H54 (cell line): ENCODE data around the gene NEDD8.
"Not testable (repeated sequence)": the region's sequence is repeated elsewhere in the genome, so short reads cannot be mapped to it uniquely, and the experiment has no call there.

Experiments used
- DNase-seq: peaks from one replicate; pipeline ENCODE4 v3.0.0; 2011; ENCODE audit warnings: low spot score, mixed read lengths; ENCODE audit not compliant: insufficient read length
- FAIRE-seq: peaks from 3 replicates; lab custom pipeline; 2011; peaks lifted over from hg19 to GRCh38; lab: Jason Lieb, UNC
- POLR2A ChIP-seq: IDR thresholded peaks from 2 replicates; pipeline ENCODE4 v1.6.1; 2011; ENCODE audit warnings: low read depth, mild to moderate bottlenecking, low read length

The NEDD8 gene

DNA sequence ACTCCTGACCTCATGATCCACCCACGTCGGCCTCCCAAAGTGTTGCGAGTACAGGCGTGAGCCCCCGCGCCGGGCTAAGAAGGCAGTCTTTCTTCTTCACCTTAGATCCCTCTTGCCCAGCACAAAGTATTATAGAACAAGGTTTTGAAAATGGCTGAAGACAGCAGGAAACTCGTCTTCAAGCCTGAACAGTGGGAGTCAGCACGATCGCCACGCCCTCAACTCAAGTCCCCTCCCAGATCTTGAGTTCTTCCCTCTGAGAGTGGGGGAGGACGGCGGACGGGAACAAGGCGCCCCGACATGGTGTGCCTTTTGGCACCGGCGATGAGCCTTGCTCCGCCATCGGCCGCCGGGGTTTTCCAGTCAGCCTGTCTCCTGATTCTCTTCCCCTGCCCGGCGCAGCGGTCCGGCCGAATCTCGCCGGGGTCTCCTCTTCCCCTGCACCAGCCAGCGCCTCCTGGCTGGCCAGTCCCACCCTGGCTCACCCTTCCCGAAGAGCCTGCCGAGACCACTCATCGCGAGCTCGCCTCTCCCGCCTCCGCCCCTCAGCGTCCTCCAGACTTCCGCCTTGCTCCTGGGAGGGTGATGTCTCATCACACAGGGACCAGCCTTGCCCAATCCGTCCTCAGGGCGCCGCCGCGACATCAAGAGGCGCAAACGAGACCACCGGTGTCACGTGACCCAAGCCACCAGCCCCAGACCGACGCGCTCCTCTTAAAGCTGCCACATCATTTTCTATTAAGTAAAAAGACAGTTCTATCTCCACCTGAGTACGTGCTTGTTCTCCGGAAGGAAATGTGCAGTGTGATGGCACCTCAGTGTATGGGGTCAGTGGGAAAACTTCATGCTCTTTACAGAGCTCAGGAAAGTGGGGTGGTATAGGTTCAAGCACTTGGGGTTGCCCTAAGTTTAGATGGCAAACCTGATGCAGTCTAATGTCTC, 19.0 kb downstream of the NEDD8 start, which contains the start of gene CHMP4A:
CHMP4A (minus strand) TSS at position 565 of the 942 bp plus-strand sequence; CDS start at position 516, 49 bp downstream.
- peak; percentile 73 for DNase-seq
- FAIRE-seq: no peak
- TF ChIP-seq POLR2A: peak; percentile 69

DNA sequence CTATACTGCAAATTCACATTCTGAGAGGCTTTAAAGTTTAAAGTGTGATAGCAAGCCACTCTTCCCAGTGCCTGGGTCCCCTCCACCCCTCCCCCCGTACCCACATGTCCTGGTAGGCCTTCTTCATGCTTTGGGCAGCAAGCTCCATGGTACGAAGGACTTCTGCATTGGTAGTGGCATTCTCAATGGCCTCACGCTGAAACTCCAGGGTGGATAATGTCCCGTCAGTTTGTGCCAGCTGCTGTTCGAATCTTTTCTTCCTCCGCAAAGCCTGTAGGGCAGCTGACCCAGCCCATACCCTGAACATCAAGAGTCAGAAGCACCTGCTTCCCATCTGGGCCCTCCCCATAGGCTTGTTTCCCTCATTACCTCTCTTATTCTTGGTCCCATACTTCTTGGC, 20.9 kb downstream of the NEDD8 start:
- DNase-seq (no peak), FAIRE-seq (no peak)
- TF ChIP-seq POLR2A: no peak

DNA sequence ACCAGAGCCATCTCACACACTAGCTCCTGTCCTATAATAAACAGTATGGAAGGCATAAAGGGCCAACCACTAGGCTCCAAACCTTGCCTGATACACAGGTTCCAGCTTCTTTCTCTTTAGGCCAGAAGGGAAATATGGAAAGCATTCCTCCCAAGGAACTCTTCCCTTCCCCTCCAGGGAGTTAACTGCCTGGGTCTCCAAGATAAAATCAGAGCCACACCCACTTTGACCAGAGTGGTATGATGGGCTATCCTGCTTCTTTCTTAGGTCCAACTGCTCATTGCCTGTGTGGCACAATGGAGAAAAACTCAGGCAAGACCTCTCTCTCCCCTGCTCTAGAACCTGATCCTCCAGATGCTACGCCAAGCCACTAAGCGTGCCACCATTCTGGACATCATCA, 24.5 kb downstream of the NEDD8 start:
- FAIRE-seq: no peak

DNA sequence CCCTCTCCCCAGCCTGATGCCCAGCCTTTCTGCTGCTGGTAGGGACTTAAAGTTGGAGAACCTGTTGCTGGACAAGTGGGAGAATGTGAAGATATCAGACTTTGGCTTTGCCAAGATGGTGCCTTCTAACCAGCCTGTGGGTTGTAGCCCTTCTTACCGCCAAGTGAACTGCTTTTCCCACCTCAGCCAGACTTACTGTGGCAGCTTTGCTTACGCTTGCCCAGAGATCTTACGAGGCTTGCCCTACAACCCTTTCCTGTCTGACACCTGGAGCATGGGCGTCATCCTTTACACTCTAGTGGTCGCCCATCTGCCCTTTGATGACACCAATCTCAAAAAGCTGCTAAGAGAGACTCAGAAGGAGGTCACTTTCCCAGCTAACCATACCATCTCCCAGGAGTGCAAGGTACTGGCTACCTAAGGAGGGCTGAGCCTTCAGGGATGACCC, 25.0 kb downstream of the NEDD8 start:
- no peak for TF ChIP-seq POLR2A
- DNase-seq (no peak), FAIRE-seq (no peak)

More for the DNA sequence above, 24.5 kb downstream of the NEDD8 start:
- DNase-seq: no peak
- no peak for TF ChIP-seq POLR2A

DNA sequence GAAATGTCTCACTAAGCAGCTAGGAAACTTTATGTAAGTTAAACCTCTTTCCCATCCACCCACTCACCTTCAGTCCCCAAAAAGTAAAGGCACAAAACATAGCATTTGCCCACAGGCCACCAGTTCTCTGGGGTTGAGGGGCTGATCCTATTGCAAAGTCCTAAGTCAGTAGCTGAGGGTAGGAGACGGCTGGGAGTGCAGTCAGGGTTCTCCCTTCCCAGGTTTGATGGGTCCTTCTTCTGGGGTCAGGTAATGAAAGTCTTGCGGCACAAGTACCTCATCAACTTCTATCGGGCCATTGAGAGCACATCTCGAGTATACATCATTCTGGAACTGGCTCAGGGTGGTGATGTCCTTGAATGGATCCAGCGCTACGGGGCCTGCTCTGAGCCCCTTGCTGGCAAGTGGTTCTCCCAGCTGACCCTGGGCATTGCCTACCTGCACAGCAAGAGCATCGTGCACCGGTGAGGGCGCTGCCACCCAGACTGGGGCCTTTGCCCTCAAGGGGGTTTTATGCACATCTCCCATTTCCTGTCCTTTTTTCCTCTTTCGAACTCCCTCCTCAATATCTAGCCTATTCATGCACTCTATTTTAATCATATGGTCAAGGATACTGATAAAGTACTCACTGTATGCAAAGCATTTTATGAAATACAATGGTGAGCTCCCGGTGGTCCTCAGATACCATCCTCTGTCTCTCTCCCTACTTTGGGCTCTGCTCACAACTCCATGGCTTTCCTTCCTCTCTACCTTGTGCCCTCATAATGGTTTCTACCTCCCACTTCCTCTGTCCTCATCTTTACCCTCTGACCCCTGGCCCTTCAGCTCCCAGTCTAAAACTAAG, 25.7 kb downstream of the NEDD8 start:
- DNase-seq: no peak
- no peak for TF ChIP-seq POLR2A
- no peak for FAIRE-seq

DNA sequence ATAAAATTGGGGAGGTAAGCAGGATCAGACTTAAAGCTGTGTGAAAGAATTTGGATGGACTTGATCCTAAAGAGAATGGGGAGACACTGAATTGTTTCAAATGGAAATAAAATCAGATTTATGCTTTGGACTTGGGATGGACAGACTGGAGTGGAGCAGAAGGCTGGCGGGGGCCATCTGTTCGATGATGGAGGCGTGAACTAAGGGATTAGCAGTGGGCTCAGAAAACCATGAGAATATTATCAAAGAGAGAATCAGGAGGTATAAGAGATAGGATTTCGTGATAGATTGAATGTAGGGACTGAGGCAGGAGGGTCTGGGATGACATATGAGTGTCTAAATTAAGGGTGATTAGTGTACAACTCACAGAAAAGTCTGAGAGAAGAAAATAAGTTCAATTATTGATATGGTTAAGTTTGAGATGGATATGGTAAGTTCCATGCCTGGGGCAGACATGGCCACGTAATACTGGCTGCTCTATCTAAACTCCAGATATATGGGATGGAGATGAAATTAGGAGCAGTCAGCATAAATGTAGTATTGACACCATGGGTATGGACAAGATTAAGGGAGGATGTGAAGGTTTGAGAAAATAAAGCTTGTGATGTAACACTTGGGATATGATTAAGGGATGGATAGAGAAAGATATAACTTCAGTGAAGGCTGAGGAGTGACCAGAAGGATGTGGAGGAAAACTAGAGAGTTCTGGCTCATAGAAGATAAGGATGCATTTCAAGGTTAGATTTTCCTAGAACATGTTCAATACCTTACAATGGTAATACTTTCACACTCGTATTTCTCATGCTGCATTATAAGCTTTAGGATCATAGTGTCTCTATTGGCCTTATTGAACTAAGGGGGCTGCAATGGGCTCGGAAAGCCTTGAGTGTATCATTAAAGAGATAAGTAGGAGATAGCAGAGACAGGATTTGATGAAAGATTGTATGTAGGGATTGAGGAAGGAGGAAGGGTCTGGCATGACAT, 27.7 kb downstream of the NEDD8 start:
- TF ChIP-seq POLR2A: no peak
- FAIRE-seq: no peak

DNA sequence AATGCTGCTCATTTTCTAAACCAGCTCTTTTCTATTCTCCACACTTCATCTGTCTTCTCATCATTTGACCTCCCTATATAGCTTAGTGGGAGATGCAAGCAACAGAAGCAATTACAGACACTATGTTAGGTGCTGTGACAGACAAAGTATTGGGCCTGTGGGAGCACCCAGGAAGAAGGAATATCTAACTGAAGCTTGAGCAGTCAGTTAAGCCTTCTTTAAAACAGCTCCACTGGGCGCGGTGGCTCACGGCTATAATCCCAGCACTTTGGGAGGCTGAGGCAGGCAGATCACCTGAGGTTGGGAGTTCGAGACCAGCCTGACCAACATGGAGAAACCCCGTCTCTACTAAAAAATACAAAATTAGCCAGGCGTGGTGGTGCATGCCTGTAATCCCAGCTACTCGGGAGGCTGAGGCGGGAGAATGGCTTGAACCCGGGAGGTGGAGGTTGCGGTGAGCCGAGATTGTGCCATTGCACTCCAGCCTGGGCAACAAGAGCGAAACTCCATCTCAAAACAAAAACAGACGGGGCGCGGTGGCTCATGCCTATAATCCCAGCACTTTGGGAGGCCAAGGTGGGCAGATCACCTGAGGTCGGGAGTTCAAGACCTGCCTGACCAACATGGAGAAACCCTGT, 28.8 kb downstream of the NEDD8 start:
- DNase-seq, FAIRE-seq: not testable (repeated sequence)

More for the DNA sequence above, 27.7 kb downstream of the NEDD8 start:
- DNase-seq: no peak

DNA sequence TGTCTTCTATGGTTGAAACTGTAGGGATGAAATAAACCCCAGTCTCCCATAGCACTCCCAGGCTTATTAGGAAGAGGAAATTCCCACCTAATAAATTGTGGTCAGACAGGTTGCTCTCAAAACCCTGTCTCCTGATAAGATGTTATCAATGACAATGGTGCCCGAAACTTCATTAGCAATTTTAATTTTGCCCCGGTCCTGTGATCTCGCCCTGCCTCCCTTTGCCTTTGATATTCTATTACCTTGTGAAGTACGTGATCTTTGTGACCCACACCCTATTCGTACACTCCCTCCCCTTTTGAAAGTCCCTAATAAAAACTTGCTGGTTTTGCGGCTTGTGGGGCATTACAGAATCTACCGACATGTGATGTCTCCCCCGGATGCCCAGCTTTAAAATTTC, 29.6 kb downstream of the NEDD8 start:
- not testable (repeated sequence) for DNase-seq, FAIRE-seq

DNA sequence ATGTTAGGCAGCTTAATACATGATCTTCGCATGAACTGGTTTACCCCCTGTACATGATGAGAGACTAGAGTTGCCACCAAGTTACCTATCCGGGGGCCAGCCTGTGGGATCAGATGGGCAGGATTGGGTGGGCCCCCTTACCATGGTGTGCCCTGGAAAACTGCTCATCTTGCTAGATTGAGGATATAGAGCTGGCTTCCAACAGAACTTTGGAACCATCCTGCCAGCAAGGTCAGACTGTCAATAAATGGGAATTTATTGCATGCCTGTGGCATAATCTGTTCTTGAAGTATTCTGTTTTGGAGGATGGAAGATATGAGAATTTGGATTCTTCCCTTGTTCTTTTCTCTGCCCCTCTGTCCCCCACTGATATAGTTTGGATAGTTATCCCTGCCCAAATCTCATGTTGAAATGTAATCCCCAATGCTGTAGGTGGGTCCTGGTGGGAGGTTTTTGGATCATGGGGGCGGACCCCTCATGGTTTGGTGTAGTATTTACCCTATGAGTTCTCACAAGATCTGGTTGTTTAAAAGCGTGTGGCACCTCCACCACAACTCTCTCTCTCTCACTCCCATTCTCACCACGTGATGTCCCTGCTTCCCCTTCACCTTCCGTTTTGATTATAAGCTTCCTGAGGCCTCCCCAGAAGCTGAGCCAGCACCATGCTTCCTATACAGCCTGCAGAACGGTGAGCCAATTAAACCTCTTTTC, 33.2 kb downstream of the NEDD8 start:
- FAIRE-seq (no peak), DNase-seq (no peak)
- no peak for TF ChIP-seq POLR2A

DNA sequence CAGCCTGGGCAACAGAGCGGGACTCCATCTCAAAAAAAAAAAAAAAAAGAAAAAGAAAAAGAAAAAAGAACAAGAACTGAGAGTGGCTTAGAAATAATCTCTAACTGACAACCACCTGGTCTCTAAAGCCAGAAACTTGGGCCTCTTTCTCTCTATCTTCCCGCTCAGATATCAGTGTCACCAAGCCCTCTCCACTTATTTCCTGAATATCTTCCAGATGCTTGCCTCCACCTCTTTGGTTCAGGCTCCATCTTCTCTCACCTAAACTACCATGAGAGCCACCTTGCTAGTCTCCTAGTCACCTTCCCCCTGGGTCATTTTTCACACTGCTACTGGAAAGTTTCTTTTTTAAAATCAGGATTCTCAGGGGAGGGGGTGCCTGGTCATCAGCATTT, 35.1 kb downstream of the NEDD8 start:
- no peak for TF ChIP-seq POLR2A
- DNase-seq (no peak), FAIRE-seq (no peak)

DNA sequence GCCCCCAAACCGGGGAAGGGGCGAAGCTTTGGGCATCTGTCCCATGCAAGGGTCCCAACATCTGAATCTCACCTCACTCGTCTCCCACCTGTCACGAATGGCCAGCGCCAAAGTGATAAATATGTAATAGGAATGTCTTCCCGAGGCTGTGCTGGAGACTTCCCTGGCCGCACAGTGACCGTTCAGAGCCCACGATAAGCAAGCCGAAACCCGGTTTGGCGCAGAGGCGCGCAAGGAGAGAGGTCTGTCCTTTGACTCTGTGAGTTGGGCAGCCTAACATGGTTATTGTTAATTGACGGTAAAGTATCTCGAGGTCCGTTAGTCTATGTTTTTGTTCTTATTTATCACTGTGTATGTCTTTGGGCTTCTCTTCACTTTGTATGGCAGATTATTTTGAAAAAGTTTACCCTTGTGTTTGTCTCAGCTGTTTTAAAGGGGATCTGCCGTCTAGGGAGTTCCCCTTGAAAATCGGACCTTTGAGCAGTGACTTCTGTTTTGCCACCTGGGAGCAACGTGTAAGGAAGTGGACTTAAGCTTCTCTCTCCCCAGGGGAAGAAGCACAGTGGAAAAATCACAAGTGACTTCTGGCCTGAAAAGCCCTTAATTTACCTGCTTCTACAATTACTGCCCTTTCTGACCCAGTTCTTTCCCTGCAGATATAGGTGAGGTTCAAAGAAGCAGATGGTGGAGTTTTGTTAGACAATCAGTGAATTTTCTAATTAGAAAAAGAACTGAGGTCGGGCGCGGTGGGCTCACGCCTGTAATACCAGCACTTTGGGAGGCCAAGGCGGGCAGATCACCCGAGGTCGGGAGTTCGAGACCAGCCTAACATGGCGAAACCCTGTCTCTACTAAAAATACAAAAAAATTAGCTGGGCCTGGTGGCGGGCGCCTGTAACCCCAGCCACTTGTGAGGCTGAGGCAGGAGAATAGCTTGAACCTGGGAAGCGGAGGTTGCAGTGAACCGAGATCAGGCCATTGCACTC, 35.8 kb downstream of the NEDD8 start:
- no peak for TF ChIP-seq POLR2A
- DNase-seq: no peak
- no peak for FAIRE-seq
